ENCODE data around the gene CMPK2.

Gene CMPK2

GRCh38 chr2:6800553-6800952 lies 65.2 kb downstream of the CMPK2 start:
- peak; percentile 9 for DNase-seq

Data from amniotic stem cell (primary cell).